Hepatocyte (in vitro differentiated cells): ENCODE data around the gene CRISPLD2.

Experiments used
- CTCF ChIP-seq: fragments of 200-600 bp; sonication (generic); IDR thresholded peaks from 2 replicates; pipeline ENCODE4 v1.5.1; 2016; ENCODE audit warnings: antibody characterized with exemption, mild to moderate bottlenecking; ENCODE audit not compliant: poor library complexity
- EZH2 ChIP-seq: fragments of 200-600 bp; sonication (generic); IDR thresholded peaks from 2 replicates; pipeline ENCODE4 v1.6.1; 2016; ENCODE audit warnings: antibody characterized with exemption, mild to moderate bottlenecking, borderline replicate concordance

- no peak for TF ChIP-seq CTCF
- no peak for TF ChIP-seq EZH2
Observed at GRCh38 chr16:84886497-84887090, 66.8 kb downstream of the CRISPLD2 start.
